ENCODE measurements around the gene STEAP1B. TPM values are rescaled to one million over a fixed set of nuclear protein-coding genes. Genes with fewer than 3 reads are reported as not detected.

The STEAP1B gene
- total RNA-seq, 1 experiment from 2014 or later, result 3.2 TPM

- no peak overlapping the region for H3K27ac ChIP-seq (ENCODE audit: insufficient read length, low read depth, low read length)
- no peak overlapping the region for H2BK12ac ChIP-seq (ENCODE audit: insufficient read length, low read depth, low read length)
- no peak overlapping the region for H2AK5ac ChIP-seq (ENCODE audit: insufficient read length, low read length)
- no peaks in the 10 kb centered on the region for H3K27me3 Mint-ChIP-seq (ENCODE audit: low read depth)
- no peak overlapping the region for H3K18ac ChIP-seq (ENCODE audit: insufficient read length, low read depth, low read length)
- H3K9me3 ChIP-seq (ENCODE audit: control insufficient read depth, low read depth, low read length), result no peaks in the 10 kb centered on the region
- no peaks in the 10 kb centered on the region for H4K20me1 ChIP-seq (ENCODE audit: control insufficient read depth, insufficient read depth, insufficient read length)
- DNase-seq, result no peak
- H3K14ac ChIP-seq (ENCODE audit: insufficient read depth, low read length), result no peak overlapping the region
- TF ChIP-seq, protein P1, sequence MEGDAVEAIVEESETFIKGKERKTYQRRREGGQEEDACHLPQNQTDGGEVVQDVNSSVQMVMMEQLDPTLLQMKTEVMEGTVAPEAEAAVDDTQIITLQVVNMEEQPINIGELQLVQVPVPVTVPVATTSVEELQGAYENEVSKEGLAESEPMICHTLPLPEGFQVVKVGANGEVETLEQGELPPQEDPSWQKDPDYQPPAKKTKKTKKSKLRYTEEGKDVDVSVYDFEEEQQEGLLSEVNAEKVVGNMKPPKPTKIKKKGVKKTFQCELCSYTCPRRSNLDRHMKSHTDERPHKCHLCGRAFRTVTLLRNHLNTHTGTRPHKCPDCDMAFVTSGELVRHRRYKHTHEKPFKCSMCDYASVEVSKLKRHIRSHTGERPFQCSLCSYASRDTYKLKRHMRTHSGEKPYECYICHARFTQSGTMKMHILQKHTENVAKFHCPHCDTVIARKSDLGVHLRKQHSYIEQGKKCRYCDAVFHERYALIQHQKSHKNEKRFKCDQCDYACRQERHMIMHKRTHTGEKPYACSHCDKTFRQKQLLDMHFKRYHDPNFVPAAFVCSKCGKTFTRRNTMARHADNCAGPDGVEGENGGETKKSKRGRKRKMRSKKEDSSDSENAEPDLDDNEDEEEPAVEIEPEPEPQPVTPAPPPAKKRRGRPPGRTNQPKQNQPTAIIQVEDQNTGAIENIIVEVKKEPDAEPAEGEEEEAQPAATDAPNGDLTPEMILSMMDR (conservative IDR thresholded peaks at IDR 0.05), result no peak
- H3K4me3 Mint-ChIP-seq, result no peak overlapping the region
- no peak overlapping the region for H2BK5ac ChIP-seq (ENCODE audit: insufficient read length, low read length)
- peaks cover 8% of the 10 kb centered on the region in 2 experiments; a peak in 3 of 4 replicates for H3K4me1 Mint-ChIP-seq
- no CpG with 5 or more reads among the region's 4 CpGs for WGBS (ENCODE audit: extremely low coverage, insufficient read length, low lambda C conversion rate)
- no peaks in the 10 kb centered on the region for H3K23me2 ChIP-seq (ENCODE audit: insufficient read length, low read depth, low read length, poor library complexity, severe bottlenecking)
- no peak overlapping the region for H3K9ac ChIP-seq (ENCODE audit: extremely low read depth, insufficient read length, low read length)
- no peaks in the 10 kb centered on the region for H3K9me3 Mint-ChIP-seq
- H3K79me1 ChIP-seq (ENCODE audit: insufficient read depth, low read depth, low read length, poor library complexity, severe bottlenecking), result no peaks in the 10 kb centered on the region
- no peak overlapping the region for H3K56ac ChIP-seq (ENCODE audit: insufficient read length, low read depth, low read length)
- H4K91ac ChIP-seq (ENCODE audit: insufficient read length, low read depth, low read length), result no peak overlapping the region
- H3T11ph ChIP-seq (ENCODE audit: low read length), result no peak overlapping the region
- H2BK15ac ChIP-seq (ENCODE audit: low read depth, low read length), result no peak overlapping the region
- H2BK20ac ChIP-seq (ENCODE audit: low read depth, low read length, poor library complexity, severe bottlenecking), result no peak overlapping the region
- H4K5ac ChIP-seq (ENCODE audit: insufficient read length, low read depth, low read length), result no peak overlapping the region
- H3K4ac ChIP-seq (ENCODE audit: low read depth, low read length), result no peak overlapping the region
- H2AFZ ChIP-seq (ENCODE audit: low read length), result no peak overlapping the region
- no peak overlapping the region for H3K23ac ChIP-seq (ENCODE audit: insufficient read length, low read depth, low read length)
- no peak overlapping the region for H3K4me2 ChIP-seq (ENCODE audit: insufficient read depth, insufficient read length, low read length)
- no peak overlapping the region for H4K8ac ChIP-seq (replicated peaks; ENCODE audit: insufficient read length, low read depth, low read length)
- H3K36me3 Mint-ChIP-seq (ENCODE audit: insufficient read depth in 1 of 3, low read depth in 3 of 3), result no peaks in the 10 kb centered on the region; a peak in 2 of 7 replicates
- no peaks in the 10 kb centered on the region for H3K79me2 ChIP-seq (ENCODE audit: insufficient read depth, low read length)
- no peaks in the 10 kb centered on the region for H3K27me3 ChIP-seq (ENCODE audit: insufficient read depth, low read length)
- no peak overlapping the region for H2BK120ac ChIP-seq (ENCODE audit: low read depth, low read length, poor library complexity, severe bottlenecking)
- no peak overlapping the region for H3K27ac Mint-ChIP-seq
- H3K4me1 ChIP-seq (ENCODE audit: insufficient read depth, low read length), result no peaks in the 10 kb centered on the region
Measured at GRCh38 chr7:22480523-22481075, 19.4 kb downstream of the STEAP1B start.
